GM23338 (cell line): ENCODE data around the gene AP1G1. TPM values are rescaled to one million over a fixed set of nuclear protein-coding genes. Genes with fewer than 3 reads are reported as not detected.

Experiments used
- ATAC-seq: fragments of 200-7000 bp; cut with Tn5 transposase; 3 replicates; pipeline ENCODE4 v1.9.1; 2020
- DNase-seq: peaks from one replicate; pipeline ENCODE4 v3.0.0-alpha.2; 2015; ENCODE audit warnings: low spot score
- H2AFZ ChIP-seq: fragments of 200-600 bp; sonication (generic); 2 replicates; pipeline ENCODE4 v1.8.0; 2016; ENCODE audit warnings: antibody characterized with exemption, mild to moderate bottlenecking, moderate library complexity
- H3F3A ChIP-seq: fragments of 200-600 bp; sonication (generic); replicated peaks from 2 replicates; pipeline ENCODE4 v1.8.0; 2017; ENCODE audit warnings: antibody characterized with exemption, mixed run types, low read depth
- H3K27ac ChIP-seq: fragments of 200-600 bp; sonication (generic); 2 replicates; pipeline ENCODE4 v1.6.1; 2016; ENCODE audit warnings: low read depth
- H3K27me3 ChIP-seq: fragments of 200-600 bp; sonication (generic); 2 replicates; pipeline ENCODE4 v1.8.0; 2016; ENCODE audit warnings: mild to moderate bottlenecking, mixed run types, moderate library complexity; ENCODE audit not compliant: insufficient read depth
- H3K36me3 ChIP-seq: fragments of 200-600 bp; sonication (generic); 2 replicates; pipeline ENCODE4 v1.8.0; 2016; ENCODE audit warnings: mild to moderate bottlenecking; ENCODE audit not compliant: insufficient read depth
- H3K4me1 ChIP-seq: fragments of 200-600 bp; sonication (generic); 2 replicates; pipeline ENCODE4 v1.8.0; 2016; ENCODE audit warnings: mild to moderate bottlenecking, moderate library complexity; ENCODE audit not compliant: insufficient read depth
- H3K4me2 ChIP-seq: fragments of 200-600 bp; sonication (generic); 2 replicates; pipeline ENCODE4 v1.7.1; 2017; ENCODE audit warnings: mixed run types
- H3K4me3 ChIP-seq: fragments of 200-600 bp; sonication (generic); 2 replicates; pipeline ENCODE4 v1.6.1; 2016; ENCODE audit warnings: mixed run types
- H3K79me2 ChIP-seq: fragments of 200-600 bp; sonication (generic); replicated peaks from 2 replicates; pipeline ENCODE4 v1.8.0; 2017; ENCODE audit warnings: mild to moderate bottlenecking; ENCODE audit not compliant: insufficient read depth
- H3K9me2 ChIP-seq: fragments of 200-600 bp; sonication (generic); 2 replicates; pipeline ENCODE4 v1.8.0; 2017; ENCODE audit not compliant: insufficient read depth
- H4K20me1 ChIP-seq: fragments of 200-600 bp; sonication (generic); replicated peaks from 2 replicates; pipeline ENCODE4 v1.8.0; 2017; ENCODE audit warnings: mild to moderate bottlenecking; ENCODE audit not compliant: insufficient read depth
- H3K27ac Mint-ChIP-seq: 2 replicates; pipeline ENCODE4 v1.8.0; 2020; ENCODE audit warnings: inconsistent platforms, mild to moderate bottlenecking, moderate library complexity, mixed read lengths
- H3K27me3 Mint-ChIP-seq: 3 replicates; pipeline ENCODE4 v1.8.0; 2022; ENCODE audit warnings: low read depth, mild to moderate bottlenecking, moderate library complexity, mixed read lengths, inconsistent platforms; ENCODE audit not compliant: insufficient read depth, poor library complexity
- H3K36me3 Mint-ChIP-seq: 3 replicates; pipeline ENCODE4 v1.8.0; 2021; ENCODE audit warnings: low read depth, mild to moderate bottlenecking, inconsistent platforms, moderate library complexity, mixed read lengths
- H3K4me1 Mint-ChIP-seq: 3 replicates; pipeline ENCODE4 v1.8.0; 2020; ENCODE audit warnings: mild to moderate bottlenecking, inconsistent platforms, mixed read lengths
- H3K4me3 Mint-ChIP-seq: 3 replicates; pipeline ENCODE4 v1.8.0; 2021; ENCODE audit warnings: moderate library complexity, mild to moderate bottlenecking, inconsistent platforms, mixed read lengths
- H3K9me3 Mint-ChIP-seq: 3 replicates; pipeline ENCODE4 v1.8.0; 2020; ENCODE audit warnings: moderate library complexity, mild to moderate bottlenecking, inconsistent platforms, mixed read lengths
- CREB1 ChIP-seq: fragments of 250-450 bp; sonication (Bioruptor Pico); IDR thresholded peaks from 2 replicates; pipeline ENCODE4 v1.5.0; 2020; ENCODE audit warnings: low read depth, mild to moderate bottlenecking, moderate library complexity
- EZH2 ChIP-seq: fragments of 200-600 bp; sonication (generic); IDR thresholded peaks from one replicate; pipeline ENCODE4 v1.8.0; 2017; ENCODE audit warnings: antibody characterized with exemption, mild to moderate bottlenecking, low read depth; ENCODE audit not compliant: unreplicated experiment
- EZH2phosphoT487 ChIP-seq: fragments of 200-600 bp; sonication (generic); IDR thresholded peaks from one replicate; pipeline ENCODE4 v1.8.1; 2018; ENCODE audit warnings: antibody characterized with exemption; ENCODE audit not compliant: unreplicated experiment
- STAT1 ChIP-seq: IDR thresholded peaks from one replicate; pipeline ENCODE4 v1.6.1; 2016; ENCODE audit warnings: antibody characterized with exemption; ENCODE audit not compliant: unreplicated experiment
- ZNF462 ChIP-seq: fragments of 250-450 bp; sonication (Bioruptor Pico); IDR thresholded peaks from 2 replicates; pipeline ENCODE4 v1.5.0; 2020; ENCODE audit warnings: mild to moderate bottlenecking, moderate library complexity
- polyA plus RNA-seq: library from polyadenylated mRNA; unstranded; fragments of >200 nt; fragmentation: Nextera tagmentation; extraction: Ambion mirVana; gene quantifications from 2 replicates; pipeline ENCODE4 v1.2.1, GENCODE V29; 2016
- total RNA-seq: library from RNA; depleted of rRNA; stranded (reverse); fragments of >200 nt; shearing (Covaris generic); gene quantifications from 2 replicates; pipeline ENCODE4 v1.2.3, GENCODE V29; 2014
- TF ChIP-seq, protein P1 (sequence below): IDR thresholded peaks from one replicate; pipeline ENCODE4 v1.6.1; 2018; ENCODE audit warnings: antibody characterized with exemption; ENCODE audit not compliant: unreplicated experiment

AP1G1 gene
- total and polyA plus RNA-seq, 2 experiments from 2014 or later = 16.3 to 73.3 TPM

DNA sequence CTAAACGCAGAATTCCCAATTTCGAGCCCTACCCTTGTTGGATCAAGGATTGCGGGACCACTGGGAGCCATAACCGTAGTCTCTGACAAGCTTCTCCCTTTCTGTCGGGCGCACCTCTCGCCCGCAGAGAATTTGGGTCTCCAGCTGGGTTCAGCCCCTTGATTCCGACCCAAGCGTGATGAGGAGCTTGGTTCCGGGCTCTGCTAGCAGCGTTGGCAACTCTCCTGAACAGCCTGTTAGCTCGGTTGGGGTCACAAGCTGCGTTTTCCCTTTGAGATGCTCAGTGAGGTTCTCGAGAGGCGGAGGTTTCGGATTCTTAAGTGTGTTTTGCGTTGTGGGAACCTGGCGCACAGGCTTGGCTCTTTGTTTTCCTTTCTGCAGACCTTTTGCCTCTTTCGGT is 37.8 kb upstream of the AP1G1 start:
- Histone ChIP-seq H3F3A (no peaks in the 10 kb centered on the region; the same call in 1 of the 2 replicates), H2AFZ (peak overlapping the region; percentile 74), H3K4me1 (peaks cover 6% of the 10 kb centered on the region), H3K27ac (peak overlapping the region; percentile 88), H3K4me2 (peak overlapping the region; percentile 100), H3K27me3 (no peaks in the 10 kb centered on the region), H3K9me2 (no peaks in the 10 kb centered on the region), H3K79me2 (peaks cover 26% of the 10 kb centered on the region), H3K4me3 (peak overlapping the region; percentile 99), H3K36me3 (no peaks in the 10 kb centered on the region), H4K20me1 (peaks cover 6% of the 10 kb centered on the region)
- Mint-ChIP-seq H3K27me3 (peaks cover 12% of the 10 kb centered on the region), H3K27ac (peak overlapping the region; percentile 67), H3K4me3 (peak overlapping the region; percentile 95), H3K4me1 (peaks cover 9% of the 10 kb centered on the region; the same call in 2 of the 3 replicates), H3K36me3 (peaks cover 29% of the 10 kb centered on the region), H3K9me3 (no peaks in the 10 kb centered on the region)
- peak; percentile 37 for ATAC-seq
- DNase-seq = peak; percentile 77
- TF ChIP-seq CREB1 (CRISPR knock-in tag) (no peak), EZH2phosphoT487 (no peak), EZH2 (no peak), ZNF462 (no peak), STAT1 (no peak)
- TF ChIP-seq, protein P1, sequence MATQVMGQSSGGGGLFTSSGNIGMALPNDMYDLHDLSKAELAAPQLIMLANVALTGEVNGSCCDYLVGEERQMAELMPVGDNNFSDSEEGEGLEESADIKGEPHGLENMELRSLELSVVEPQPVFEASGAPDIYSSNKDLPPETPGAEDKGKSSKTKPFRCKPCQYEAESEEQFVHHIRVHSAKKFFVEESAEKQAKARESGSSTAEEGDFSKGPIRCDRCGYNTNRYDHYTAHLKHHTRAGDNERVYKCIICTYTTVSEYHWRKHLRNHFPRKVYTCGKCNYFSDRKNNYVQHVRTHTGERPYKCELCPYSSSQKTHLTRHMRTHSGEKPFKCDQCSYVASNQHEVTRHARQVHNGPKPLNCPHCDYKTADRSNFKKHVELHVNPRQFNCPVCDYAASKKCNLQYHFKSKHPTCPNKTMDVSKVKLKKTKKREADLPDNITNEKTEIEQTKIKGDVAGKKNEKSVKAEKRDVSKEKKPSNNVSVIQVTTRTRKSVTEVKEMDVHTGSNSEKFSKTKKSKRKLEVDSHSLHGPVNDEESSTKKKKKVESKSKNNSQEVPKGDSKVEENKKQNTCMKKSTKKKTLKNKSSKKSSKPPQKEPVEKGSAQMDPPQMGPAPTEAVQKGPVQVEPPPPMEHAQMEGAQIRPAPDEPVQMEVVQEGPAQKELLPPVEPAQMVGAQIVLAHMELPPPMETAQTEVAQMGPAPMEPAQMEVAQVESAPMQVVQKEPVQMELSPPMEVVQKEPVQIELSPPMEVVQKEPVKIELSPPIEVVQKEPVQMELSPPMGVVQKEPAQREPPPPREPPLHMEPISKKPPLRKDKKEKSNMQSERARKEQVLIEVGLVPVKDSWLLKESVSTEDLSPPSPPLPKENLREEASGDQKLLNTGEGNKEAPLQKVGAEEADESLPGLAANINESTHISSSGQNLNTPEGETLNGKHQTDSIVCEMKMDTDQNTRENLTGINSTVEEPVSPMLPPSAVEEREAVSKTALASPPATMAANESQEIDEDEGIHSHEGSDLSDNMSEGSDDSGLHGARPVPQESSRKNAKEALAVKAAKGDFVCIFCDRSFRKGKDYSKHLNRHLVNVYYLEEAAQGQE = no peak
